DMS 273 (cell line): Measurements from ENCODE around the gene ZNF609.

Experiments
- DNase-seq: peaks from one replicate; lab custom pipeline; 2025; ENCODE audit not compliant: unreplicated experiment; lab: John Stamatoyannopoulos, UW

ZNF609 gene

DNA sequence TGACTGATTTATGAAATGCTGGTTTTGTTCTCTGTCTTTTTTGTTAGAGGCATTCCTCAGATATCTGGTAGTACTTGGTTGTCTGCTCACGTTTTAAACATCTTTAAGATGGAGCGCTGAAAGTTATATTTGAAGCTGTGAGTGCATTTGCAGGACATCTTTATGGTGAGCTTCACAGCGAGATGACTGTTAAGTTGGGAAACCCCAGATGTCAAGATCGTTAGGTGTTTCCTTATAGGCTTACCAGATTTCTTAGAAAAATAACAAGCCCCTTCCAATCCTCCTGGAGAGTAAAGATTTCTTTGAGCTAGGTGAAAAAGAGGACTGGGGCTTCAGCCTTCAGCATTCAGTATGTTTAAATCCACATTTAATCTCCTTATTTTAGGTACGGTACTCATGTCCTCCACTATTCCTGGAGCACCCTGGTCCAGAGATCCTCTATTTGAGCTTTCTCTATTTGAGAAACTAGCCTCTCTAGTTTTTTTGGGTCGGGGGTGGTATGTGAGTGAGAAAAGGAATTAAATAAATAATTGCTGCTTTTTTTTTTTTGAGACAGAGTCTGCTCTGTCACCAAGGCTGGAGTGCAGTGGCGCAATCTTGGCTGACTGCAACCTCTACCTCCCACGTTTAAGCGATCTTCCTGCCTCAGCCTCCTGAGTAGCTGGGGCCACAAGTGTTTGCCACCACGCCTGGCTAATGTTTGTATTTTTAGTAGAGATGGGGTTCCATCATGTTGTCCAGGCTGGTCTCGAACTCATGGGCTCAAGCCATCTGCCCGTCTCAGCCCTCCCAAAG is 72.3 kb downstream of the ZNF609 start:
- DNase-seq, result no peak

DNA sequence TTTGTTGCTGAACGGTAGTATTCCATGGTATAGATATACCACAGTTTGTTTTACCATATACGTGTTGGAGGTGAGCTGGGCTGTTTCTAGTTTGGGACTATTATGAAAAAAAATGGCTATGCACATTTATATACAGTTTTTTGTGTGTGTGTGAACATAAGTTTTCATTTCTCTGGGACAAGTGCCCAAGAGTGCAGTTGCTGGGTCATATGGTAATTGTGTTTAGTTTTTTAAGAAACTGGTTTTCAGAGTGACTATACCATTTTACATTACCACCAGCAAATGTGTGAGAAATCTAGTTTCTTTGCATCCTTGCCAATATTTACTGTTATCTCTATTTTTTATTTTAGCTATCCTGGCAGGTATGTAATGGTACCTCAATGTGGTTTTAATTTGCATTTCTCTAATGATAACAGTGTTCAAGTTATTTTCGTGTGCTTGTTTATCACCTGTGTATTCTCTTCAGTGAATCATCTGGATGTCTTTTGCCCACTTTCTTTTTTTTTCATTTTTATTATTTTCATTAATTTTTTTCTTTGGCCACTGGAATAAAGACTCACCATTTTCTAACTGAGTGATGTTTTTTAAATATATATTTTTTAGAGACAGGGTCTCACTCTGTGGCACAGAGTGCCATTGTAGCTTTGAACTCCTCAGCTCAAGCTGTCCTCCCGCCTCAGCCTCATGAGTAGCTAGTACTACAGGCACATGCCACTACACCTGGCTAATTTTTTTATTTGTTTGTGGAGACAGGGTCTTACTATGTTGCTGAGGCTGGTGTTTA is 75.3 kb downstream of the ZNF609 start:
- DNase-seq, result no peak

DNA sequence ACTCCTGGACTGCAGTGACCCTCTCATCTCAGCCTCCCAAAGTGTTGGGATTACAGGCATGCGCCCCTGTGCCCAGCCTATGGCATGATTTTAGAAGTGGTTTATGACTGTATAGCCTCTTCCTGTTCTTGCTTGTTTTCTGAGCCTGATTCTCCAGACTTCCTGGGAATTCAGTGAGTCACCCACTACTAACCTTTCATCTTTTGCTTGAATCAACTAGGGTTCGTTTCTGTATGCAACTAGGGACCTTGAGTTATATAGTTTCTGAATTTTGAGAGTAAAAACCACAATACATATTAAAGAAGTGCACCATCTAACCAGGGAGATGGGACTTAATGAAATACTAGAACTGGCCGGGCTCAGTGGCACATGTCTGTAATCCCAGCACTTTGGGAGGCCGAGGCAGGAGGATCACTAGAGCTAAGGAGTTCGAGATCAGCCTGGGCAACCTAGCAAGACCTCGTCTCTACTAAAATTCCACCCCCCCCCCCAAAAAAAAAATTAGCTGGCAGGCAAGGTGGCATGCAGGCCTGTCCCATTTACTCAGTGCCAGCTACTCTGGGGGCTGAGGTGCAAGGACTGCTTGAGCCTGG is 76.0 kb downstream of the ZNF609 start:
- no peak for DNase-seq

DNA sequence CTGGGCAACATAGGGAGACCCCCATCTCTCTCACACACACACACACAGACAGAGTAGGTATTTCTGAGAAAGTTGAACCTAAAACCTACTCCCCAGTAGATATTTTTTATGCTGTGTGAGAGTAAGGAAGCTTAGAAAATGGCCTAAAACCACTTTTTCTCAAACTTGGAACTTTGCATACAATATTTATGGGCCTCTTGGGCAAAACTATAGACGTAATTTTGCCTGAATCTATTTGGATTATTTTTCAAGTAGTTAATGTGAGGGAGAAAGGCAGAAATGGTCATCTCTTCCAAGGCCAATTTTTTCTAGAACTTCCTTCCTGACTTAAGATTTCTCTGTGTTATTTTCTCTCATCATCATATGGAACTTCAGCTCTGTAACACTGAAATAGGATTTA is 81.7 kb downstream of the ZNF609 start:
- no peak for DNase-seq

DNA sequence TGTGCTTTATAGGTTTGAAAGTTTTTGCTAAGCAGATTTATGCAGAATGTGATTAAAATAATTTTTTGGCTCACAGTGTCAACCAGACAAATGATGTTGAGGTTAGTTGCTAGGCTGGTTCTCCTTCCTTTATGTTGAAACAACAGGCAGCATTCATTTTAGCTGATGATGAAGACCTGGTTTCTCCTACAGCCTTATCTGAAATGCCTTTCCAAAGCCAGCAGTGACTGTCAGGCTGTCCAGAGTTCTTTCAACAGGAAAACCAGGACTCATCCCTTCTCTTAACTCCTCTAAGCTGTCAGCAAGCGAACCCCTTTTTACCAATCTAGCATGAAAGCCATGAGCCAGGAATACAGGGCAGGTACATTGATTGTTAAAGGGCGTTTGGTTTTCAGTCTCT is 84.1 kb downstream of the ZNF609 start:
- no peak for DNase-seq

DNA sequence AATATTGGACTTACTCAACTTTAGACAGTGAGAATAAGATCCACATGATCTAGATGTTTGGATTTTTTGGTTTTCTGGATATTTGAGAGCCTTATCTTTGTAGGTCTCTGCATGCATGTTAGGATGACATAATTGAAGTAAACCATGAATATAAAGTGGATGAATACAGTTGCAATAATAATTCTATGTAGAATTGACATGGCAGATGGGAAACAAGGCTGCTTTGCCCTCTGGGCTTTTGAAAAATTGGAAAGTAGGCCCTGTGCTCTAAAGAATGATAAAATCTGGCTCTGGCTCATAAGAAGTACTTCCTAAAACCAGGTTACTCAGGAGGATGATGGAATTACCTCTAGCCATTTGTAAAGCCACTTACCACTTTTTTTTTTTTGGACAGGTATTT is 86.9 kb downstream of the ZNF609 start:
- DNase-seq, result peak; percentile 17

DNA sequence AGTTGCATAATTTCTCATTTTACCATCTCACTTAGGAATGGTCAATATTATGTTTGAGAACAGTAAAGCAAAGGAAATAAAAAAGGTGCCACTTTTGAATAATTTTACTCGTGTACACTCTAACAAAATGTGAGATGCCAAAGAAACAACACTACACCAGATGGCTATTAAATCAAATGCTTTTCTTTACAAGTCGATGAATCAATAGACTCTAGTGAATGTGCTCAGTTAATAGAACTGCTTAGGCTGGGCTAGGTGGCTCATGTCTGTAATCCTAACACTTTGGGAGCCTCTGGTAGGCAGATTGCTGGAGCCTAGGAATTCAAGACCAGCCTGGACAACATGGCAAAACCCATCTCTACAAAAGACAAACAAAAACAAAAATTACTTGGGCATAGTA is 87.9 kb downstream of the ZNF609 start:
- peak; percentile 5 for DNase-seq

DNA sequence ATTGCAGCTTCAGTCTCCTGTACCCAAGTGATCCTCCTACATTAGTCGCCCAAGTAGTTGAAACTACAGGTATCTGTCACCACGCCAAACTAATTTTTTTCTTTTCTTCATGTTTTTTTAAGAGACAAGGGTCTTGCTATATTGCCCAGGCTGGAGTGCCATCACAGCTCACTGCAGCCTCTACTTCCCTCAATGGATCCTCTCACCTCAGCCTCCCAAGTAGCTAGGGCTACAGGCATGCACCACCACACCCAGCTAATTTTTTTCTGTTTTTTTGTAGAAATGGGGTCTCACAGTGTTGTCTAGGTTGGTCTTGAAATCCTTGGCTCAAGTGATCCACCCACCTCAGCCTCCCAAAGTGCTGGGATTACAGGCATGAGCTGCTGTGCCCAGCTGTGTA is 89.5 kb downstream of the ZNF609 start:
- DNase-seq, result no peak

DNA sequence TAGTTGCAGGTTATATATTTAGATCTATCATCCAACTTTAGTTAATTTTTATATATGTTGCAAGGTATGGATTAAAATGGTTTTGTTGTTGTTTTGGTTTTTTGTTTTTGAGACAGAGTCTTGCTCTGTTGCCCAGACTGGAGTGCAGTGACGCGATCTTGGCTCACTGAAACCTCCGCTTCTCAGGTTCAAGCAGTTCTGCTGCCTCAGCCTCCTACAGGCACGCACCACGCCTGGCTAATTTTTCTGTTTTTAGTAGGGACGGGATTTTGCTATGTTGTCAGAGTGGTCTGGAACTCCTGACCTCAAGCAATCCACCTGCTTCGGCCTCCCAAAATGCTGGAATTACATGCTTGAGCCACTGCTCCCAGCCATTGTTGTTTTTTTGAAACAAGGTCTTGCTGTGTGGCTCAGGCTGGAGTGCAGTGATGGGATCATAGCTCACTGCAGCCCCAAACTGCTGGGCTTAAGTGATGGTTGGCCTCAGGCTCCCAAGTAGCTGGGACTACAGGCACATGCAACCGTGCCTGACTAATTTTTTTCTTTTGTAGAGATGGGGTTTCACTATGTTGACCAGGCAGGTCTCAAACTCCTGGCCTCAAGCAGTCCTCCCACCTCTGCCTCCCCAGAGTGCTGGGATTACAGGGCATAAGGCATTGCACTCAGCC is 92.0 kb downstream of the ZNF609 start:
- no peak for DNase-seq

DNA sequence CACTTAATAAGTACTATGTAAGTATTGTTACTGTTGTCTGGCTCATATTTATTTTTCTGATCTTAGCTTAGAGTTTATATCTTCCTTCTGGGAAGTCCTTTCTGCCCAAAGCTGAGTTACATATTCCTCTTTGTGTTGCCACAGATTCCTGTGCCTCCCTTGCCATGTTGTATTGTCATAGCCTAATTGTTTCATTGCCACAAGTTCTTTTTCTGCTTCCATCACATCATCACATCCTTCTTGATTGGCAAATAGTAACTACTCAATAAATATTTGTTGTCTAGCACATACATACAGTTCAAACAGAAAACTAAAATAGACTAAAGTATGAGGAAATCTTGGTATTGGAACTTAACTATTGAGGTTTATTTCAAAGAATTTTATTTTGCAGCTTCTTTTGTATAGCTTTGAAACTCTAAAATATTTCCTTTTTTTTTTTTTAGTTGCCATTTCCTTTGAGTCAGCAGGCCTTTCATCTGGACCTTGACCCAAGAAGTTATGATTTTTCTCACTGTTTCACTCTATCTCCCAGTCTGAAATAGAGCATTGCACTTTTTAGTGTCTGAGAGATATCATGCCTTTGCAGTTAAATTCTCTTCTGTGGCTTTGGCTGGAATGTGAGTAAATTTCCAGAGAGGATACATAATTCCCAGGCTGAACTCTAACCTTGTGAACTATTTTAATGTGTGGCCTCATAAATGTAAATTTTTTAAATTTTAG is 98.2 kb downstream of the ZNF609 start:
- DNase-seq, result no peak

DNA sequence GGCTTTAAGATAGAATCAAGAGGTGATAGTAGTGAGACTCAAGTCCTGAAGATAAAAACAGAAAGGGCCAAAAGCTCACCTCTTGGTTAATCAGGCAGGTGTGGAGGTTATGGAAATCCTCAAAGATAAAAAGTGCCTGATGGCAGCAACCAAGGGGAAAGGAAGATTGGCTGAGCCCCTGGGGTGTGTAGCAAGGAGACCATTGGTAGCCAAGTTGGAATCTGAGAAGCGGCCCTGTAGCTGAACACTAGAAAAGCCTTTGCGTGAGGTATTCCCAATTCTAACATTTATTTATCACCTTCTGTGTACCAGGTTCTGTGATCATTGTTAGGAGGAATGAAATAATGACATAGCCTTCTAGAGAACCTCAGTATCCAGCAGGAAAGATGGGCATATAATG is 98.9 kb downstream of the ZNF609 start:
- no peak for DNase-seq

DNA sequence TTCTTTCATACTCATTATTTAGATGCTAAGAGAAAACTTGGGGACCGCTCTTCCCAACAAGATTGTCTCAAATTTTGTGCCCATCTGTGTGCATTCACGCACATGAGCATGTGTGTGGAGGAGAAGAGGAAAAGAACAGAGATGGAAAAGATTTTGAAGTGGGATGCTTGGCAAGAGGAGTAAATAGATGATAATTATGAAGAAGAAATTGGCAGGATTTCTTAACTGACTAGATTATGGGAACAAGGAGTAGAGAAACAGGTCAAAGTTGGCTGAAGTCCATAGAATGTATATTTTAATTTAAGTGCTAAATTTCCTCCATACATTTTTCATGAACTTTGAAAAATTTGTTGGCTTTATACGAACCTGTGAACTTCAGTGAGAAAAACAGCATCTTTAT is 100.1 kb downstream of the ZNF609 start:
- no peak for DNase-seq

DNA sequence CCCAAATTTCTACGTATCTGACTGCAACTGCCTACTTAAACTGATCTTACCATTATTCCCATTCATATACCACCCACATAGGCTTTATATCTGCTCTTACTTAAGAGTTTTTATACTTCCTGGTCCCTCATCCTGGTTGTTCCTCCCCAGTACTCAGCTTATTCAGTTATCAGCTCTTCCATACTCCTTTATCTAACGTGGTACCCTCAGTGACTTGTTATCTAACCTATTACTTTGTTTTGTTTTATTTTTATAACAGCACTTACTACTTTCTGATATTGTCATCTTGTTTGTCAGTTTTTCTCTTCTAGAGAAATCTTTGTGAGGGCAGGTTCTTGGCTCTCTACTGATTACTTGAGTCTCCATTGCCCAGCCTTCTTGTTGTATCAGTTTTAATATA is 100.6 kb downstream of the ZNF609 start:
- DNase-seq, result no peak

DNA sequence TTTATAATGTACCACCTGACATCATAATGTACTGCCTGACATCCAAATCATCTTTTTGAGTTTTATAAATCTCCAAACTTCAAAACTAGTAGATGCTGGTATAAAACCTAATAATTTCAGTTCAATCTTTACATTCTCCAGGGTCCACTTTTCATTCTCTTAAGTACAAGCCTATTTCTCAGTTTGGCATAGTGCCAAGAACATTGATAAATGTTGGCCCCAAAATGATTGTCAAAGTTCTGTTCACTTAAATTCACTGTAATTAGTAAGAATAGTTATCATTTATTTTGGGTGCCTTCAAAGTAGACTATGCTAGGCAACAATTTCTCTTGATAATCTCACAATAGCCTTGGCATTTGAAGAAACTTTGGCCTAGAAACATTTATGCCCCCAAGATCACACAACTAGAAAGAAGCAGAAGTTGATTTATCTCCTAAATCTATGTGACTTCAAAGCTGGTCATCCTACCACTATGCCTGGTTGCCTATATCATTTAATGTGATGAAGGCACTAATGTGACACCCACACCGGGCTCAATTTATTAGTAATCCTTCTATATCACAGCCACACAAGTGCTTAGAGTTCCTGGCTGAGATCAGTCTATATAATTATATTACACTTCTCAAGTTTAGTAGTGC is 101.7 kb downstream of the ZNF609 start:
- DNase-seq, result no peak

DNA sequence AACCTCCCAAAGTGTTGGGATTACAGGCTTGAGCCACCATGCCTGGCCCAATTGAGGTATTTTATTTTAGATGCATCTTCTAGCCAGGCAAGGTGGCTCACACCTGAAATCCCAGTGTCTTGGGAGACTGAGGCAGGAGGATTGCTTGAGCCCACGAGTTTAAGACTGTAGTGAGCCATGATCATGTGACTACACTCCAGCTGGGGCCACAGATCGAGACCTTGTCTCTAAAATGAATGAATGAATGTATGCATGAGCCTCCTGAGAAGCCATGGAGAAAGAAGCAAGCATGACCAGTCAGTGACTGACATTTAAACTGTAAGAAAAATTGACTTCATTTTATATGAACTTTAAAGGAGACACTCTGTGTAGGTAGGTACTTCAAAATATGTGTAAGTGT is 105.7 kb downstream of the ZNF609 start:
- no peak for DNase-seq

DNA sequence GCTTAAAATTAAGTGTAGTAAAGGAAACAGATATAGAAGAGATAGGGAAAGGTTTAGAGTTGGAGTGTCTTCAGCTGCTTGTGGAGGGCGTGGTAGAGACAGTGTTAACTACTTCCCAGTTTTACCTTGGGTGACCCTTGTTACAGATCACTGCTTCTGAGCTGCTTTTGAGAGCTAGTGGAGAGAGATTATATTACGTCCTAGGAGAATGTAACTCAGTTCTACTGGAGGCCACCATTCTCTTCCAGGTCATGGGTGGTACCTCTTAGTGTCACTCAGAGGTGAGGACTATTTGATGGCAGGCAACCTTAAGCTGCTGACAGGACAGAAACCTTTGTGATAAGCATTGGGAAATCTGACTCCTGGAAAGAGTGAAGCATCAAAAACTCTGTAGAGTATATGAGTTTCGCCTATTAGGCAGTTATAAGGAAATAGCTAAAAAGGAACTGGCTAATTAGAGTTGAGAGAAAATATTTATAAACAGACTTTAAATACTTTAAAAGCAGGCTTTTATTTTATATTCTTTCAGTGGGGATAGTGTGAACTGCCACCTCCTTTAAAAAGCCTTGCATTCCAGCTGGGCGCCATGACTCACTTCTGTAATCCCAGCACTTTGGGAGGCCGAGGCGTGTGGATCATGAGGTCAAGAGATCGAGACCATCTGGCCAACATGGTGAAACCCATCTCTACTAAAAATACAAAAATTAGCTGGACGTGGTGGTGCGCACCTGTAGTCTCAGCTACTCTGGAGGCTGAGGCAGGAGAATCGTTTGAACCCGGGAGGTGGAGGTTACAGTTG is 106.5 kb downstream of the ZNF609 start:
- DNase-seq, result peak; percentile 12

DNA sequence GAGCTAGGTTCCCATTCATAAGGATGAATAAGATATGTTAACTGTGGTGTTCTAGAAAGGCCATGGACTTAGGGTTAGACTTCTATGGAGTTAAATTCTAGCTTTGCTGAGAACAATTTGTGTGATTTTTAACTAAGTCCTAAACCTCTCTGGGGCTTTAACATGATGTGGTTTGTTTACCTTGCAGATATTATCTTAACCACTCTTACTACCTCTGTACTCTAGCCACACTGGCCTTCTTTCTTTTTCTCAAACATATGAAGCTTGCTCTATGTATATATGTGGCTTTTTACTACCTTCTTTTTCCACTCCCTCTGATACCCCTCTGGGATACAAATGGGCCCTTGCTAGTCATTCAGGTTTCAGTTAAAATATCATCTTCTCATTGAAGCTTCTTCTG is 108.4 kb downstream of the ZNF609 start:
- no peak for DNase-seq

DNA sequence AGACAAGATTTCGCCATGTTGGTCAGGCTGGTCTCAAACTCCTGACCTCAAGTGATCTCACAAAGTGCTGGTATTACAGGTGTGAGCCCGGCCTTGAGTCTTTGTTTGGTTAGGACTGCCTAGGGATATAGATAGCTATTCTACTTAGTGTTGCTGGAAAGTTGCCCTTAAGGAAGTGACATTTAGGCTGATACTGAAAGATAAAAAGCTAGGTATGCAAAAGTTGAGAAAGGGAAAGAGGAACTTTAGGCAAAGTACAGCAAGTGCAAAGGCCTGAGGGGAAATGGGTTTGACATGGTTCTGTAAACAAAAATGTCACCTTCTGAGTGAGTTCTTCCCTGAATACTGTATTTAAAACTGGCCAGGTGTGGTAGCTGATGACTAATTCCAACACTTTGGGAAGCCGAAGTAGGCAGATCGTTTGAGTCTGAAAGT is 111.5 kb downstream of the ZNF609 start:
- no peak for DNase-seq

DNA sequence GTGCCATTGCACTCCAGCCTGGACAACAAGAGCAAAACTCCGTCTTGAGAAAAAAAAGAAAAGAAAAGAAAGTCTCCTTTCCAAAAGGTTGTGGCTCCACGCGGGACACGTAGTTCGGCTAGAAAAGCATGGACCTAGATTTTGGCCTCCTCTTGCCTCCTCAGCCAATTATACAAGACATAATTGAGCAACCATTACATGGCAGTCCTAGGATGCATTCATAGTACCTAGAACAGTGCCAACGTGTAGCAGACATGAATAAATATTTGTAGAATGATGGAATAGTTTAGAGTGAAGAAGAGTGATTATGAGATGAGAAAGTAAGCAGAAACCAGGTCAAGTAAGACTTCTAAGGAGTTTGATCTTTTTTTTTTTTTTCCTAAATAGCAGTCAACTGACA is 112.5 kb downstream of the ZNF609 start:
- DNase-seq, result no peak
